ENCODE results near the gene CDH11. TPM values are rescaled to one million over a fixed set of nuclear protein-coding genes. Genes with fewer than 3 reads are reported as not detected.

Gene CDH11
- total and polyA plus RNA-seq, 4 experiments from 2014 or later: not detected

GRCh38 chr16:64977206-64977920 lies 144.5 kb downstream of the CDH11 start:
- intact Hi-C loops (cut with micrococcal nuclease): no loop called here

GRCh38 chr16:64975821-64976220 lies 146.0 kb downstream of the CDH11 start:
- POLR2A ChIA-PET (ENCODE audit: partially characterized antibody): no interaction called here
- DNase-seq: no peak
- H3K4me1 ChIP-seq (ENCODE audit: insufficient read depth, low read length): no peaks in the 10 kb centered on the region
- Mint-ChIP-seq H3K27me3 (no peaks in the 10 kb centered on the region), H3K36me3 (no peaks in the 10 kb centered on the region), H3K27ac (no peak overlapping the region), H3K4me1 (no peaks in the 10 kb centered on the region), H3K4me3 (no peak overlapping the region), H3K9me3 (peaks cover 3 to 29% (median 17%) of the 10 kb centered on the region in 8 donors)
- no peak overlapping the region for H3K27ac ChIP-seq (ENCODE audit: low read depth, low read length)
- CTCF ChIA-PET (ENCODE audit: partially characterized antibody): no interaction called here
- no peaks in the 10 kb centered on the region for H3K27me3 ChIP-seq (ENCODE audit: insufficient read depth, low read length)
- intact Hi-C loops (cut with micrococcal nuclease): no loop called here
- H3K36me3 ChIP-seq (ENCODE audit: insufficient read depth, low read length): no peaks in the 10 kb centered on the region
- H3K4me3 ChIP-seq (ENCODE audit: low read length in 2 of 2): no peak overlapping the region
- no peaks in the 10 kb centered on the region for H3K9me3 ChIP-seq (ENCODE audit: control insufficient read depth in 1 of 2, low read length in 2 of 2)

More at GRCh38 chr16:64977206-64977920, 144.5 kb downstream of the CDH11 start:
- Histone ChIP-seq H3K27ac (ENCODE audit: low read depth, low read length) (no peak overlapping the region), H3K27me3 (ENCODE audit: insufficient read depth, low read length) (no peaks in the 10 kb centered on the region), H3K4me1 (ENCODE audit: insufficient read depth, low read length) (no peaks in the 10 kb centered on the region), H3K9me3 (ENCODE audit: control insufficient read depth in 1 of 2, low read length in 2 of 2) (no peaks in the 10 kb centered on the region), H3K36me3 (ENCODE audit: insufficient read depth, low read length) (no peaks in the 10 kb centered on the region), H3K4me3 (ENCODE audit: low read length in 2 of 2) (no peak overlapping the region)
- Mint-ChIP-seq H3K27me3 (no peaks in the 10 kb centered on the region), H3K27ac (no peak overlapping the region), H3K9me3 (peaks cover 3 to 23% (median 18%) of the 10 kb centered on the region in 8 donors), H3K4me1 (no peaks in the 10 kb centered on the region), H3K36me3 (no peaks in the 10 kb centered on the region), H3K4me3 (no peak overlapping the region)
- POLR2A ChIA-PET (ENCODE audit: partially characterized antibody): no interaction called here
- no peak for DNase-seq
- CTCF ChIA-PET (ENCODE audit: partially characterized antibody): no interaction called here

- H3K27me3 ChIP-seq (ENCODE audit: insufficient read depth, low read length): no peaks in the 10 kb centered on the region
- no peak overlapping the region for H3K27ac Mint-ChIP-seq
- ChIA-PET POLR2A (ENCODE audit: partially characterized antibody) (no interaction called here), CTCF (ENCODE audit: partially characterized antibody) (no interaction called here)
- H3K4me3 ChIP-seq (ENCODE audit: low read length in 2 of 2): no peak overlapping the region
- no peaks in the 10 kb centered on the region for H3K36me3 ChIP-seq (ENCODE audit: insufficient read depth, low read length)
- intact Hi-C loops (cut with micrococcal nuclease): no loop called here
- no peak overlapping the region for H3K27ac ChIP-seq (ENCODE audit: low read depth, low read length)
- H3K9me3 Mint-ChIP-seq: peaks cover 1 to 29% (median 14%) of the 10 kb centered on the region in 8 donors
- H3K36me3 Mint-ChIP-seq: no peaks in the 10 kb centered on the region
- no peaks in the 10 kb centered on the region for H3K9me3 ChIP-seq (ENCODE audit: control insufficient read depth in 1 of 2, low read length in 2 of 2)
- no peaks in the 10 kb centered on the region for H3K27me3 Mint-ChIP-seq
- no peak overlapping the region for H3K4me3 Mint-ChIP-seq
- no peaks in the 10 kb centered on the region for H3K4me1 Mint-ChIP-seq
- H3K4me1 ChIP-seq (ENCODE audit: insufficient read depth, low read length): no peaks in the 10 kb centered on the region
- no peak for DNase-seq
These were observed 147.5 kb downstream of the CDH11 start for GRCh38 chr16:64974381-64974780.

- H3K4me3 ChIP-seq (ENCODE audit: low read length in 2 of 2): no peak overlapping the region
- H3K4me1 ChIP-seq (ENCODE audit: insufficient read depth, low read length): no peaks in the 10 kb centered on the region
- peaks cover 6 to 25% (median 14%) of the 10 kb centered on the region in 8 donors for H3K9me3 Mint-ChIP-seq
- no peak overlapping the region for H3K27ac ChIP-seq (ENCODE audit: low read depth, low read length)
- POLR2A ChIA-PET (ENCODE audit: partially characterized antibody): no interaction called here
- H3K9me3 ChIP-seq (ENCODE audit: control insufficient read depth in 1 of 2, low read length in 2 of 2): no peaks in the 10 kb centered on the region
- intact Hi-C loops (cut with micrococcal nuclease): no loop called here
- H3K4me3 Mint-ChIP-seq: no peak overlapping the region
- H3K27ac Mint-ChIP-seq: no peak overlapping the region
- H3K36me3 ChIP-seq (ENCODE audit: insufficient read depth, low read length): no peaks in the 10 kb centered on the region
- H3K27me3 ChIP-seq (ENCODE audit: insufficient read depth, low read length): no peaks in the 10 kb centered on the region
- H3K36me3 Mint-ChIP-seq: no peaks in the 10 kb centered on the region
- CTCF ChIA-PET (ENCODE audit: partially characterized antibody): no interaction called here
- H3K4me1 Mint-ChIP-seq: no peaks in the 10 kb centered on the region
- no peak for DNase-seq
- H3K27me3 Mint-ChIP-seq: no peaks in the 10 kb centered on the region
These were observed 148.7 kb downstream of the CDH11 start for GRCh38 chr16:64973171-64973570.

- Histone ChIP-seq H3K27me3 (ENCODE audit: insufficient read depth, low read length) (no peaks in the 10 kb centered on the region), H3K4me3 (ENCODE audit: low read length in 2 of 2) (no peak overlapping the region), H3K4me1 (ENCODE audit: insufficient read depth, low read length) (no peaks in the 10 kb centered on the region), H3K36me3 (ENCODE audit: insufficient read depth, low read length) (no peaks in the 10 kb centered on the region), H3K27ac (ENCODE audit: low read depth, low read length) (no peak overlapping the region), H3K9me3 (ENCODE audit: control insufficient read depth in 1 of 2, low read length in 2 of 2) (no peaks in the 10 kb centered on the region)
- Mint-ChIP-seq H3K4me1 (no peaks in the 10 kb centered on the region), H3K9me3 (peaks cover 4 to 20% (median 10%) of the 10 kb centered on the region in 8 donors), H3K36me3 (no peaks in the 10 kb centered on the region), H3K27me3 (no peaks in the 10 kb centered on the region), H3K27ac (no peak overlapping the region), H3K4me3 (no peak overlapping the region)
- POLR2A ChIA-PET (ENCODE audit: partially characterized antibody): no interaction called here
- DNase-seq: no peak
- CTCF ChIA-PET (ENCODE audit: partially characterized antibody): no interaction called here
- intact Hi-C loops (cut with micrococcal nuclease): no loop called here
These were observed 150.7 kb downstream of the CDH11 start for GRCh38 chr16:64971171-64971570.

- intact Hi-C loops (cut with micrococcal nuclease): no loop called here
- POLR2A ChIA-PET (ENCODE audit: partially characterized antibody): no interaction called here
- no peaks in the 10 kb centered on the region for H3K36me3 Mint-ChIP-seq
These were observed 152.6 kb downstream of the CDH11 start for GRCh38 chr16:64969221-64969620.

GRCh38 chr16:64968539-64968938 lies 153.3 kb downstream of the CDH11 start:
- Histone ChIP-seq H3K4me3 (ENCODE audit: low read length in 2 of 2) (no peak overlapping the region), H3K4me1 (ENCODE audit: insufficient read depth, low read length) (no peaks in the 10 kb centered on the region), H3K36me3 (ENCODE audit: insufficient read depth, low read length) (no peaks in the 10 kb centered on the region), H3K9me3 (ENCODE audit: control insufficient read depth in 1 of 2, low read length in 2 of 2) (no peaks in the 10 kb centered on the region), H3K27me3 (ENCODE audit: insufficient read depth, low read length) (no peaks in the 10 kb centered on the region), H3K27ac (ENCODE audit: low read depth, low read length) (no peak overlapping the region)
- intact Hi-C loops (cut with micrococcal nuclease): no loop called here
- Mint-ChIP-seq H3K27me3 (no peaks in the 10 kb centered on the region), H3K4me1 (no peaks in the 10 kb centered on the region), H3K27ac (no peak overlapping the region), H3K9me3 (peaks cover 0 to 6% (median 3%) of the 10 kb centered on the region in 8 donors), H3K4me3 (no peak overlapping the region), H3K36me3 (no peaks in the 10 kb centered on the region)
- no peak for DNase-seq
- CTCF ChIA-PET (ENCODE audit: partially characterized antibody): no interaction called here
- POLR2A ChIA-PET (ENCODE audit: partially characterized antibody): no interaction called here

More at GRCh38 chr16:64969221-64969620, 152.6 kb downstream of the CDH11 start:
- Mint-ChIP-seq H3K27me3 (no peaks in the 10 kb centered on the region), H3K27ac (no peak overlapping the region), H3K9me3 (peaks cover 0 to 9% (median 4%) of the 10 kb centered on the region in 8 donors), H3K4me3 (no peak overlapping the region), H3K4me1 (no peaks in the 10 kb centered on the region)
- no peak overlapping the region for H3K27ac ChIP-seq (ENCODE audit: low read depth, low read length)
- DNase-seq: no peak
- no peaks in the 10 kb centered on the region for H3K9me3 ChIP-seq (ENCODE audit: control insufficient read depth in 1 of 2, low read length in 2 of 2)
- CTCF ChIA-PET (ENCODE audit: partially characterized antibody): no interaction called here
- no peaks in the 10 kb centered on the region for H3K36me3 ChIP-seq (ENCODE audit: insufficient read depth, low read length)
- H3K4me3 ChIP-seq (ENCODE audit: low read length in 2 of 2): no peak overlapping the region
- H3K27me3 ChIP-seq (ENCODE audit: insufficient read depth, low read length): no peaks in the 10 kb centered on the region
- no peaks in the 10 kb centered on the region for H3K4me1 ChIP-seq (ENCODE audit: insufficient read depth, low read length)

Data from CD4-positive, alpha-beta memory T cell (primary cell).